ENCODE measurements around the gene SMYD2. TPM values are rescaled to one million over a fixed set of nuclear protein-coding genes. Genes with fewer than 3 reads are reported as not detected.

Gene SMYD2
- polyA plus RNA-seq, 4 donors, result 20.8 to 39.0 (median 21.3) TPM

DNA sequence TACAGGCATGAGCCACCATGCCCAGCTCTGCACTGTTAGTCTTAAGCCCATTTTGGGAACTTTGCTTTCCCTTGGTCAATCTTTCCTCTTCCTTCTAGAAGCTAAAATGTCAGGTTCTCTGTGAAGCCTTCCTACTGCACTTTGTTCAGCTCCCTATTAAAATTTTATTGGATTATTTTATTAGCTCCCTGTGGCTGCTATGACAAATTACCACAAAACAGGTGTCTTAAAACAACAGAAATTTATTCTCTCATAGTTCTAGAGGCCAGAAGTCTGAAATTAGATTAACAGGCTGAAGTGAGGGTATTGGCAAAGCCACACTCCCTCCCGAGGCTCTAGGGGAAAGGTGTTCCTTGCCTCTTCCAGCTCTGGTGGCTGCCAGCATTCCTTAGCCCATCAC is 4.2 kb upstream of the SMYD2 start:
- DNase-seq (no peak), FAIRE-seq (no peak)
- WGBS, 3 donors, result 24 to 45% (median 29%) methylated on average over 1 of the region's 1 CpG
- Histone ChIP-seq H3K27me3 (ENCODE audit: control insufficient read depth in 3 of 3, insufficient read depth in 3 of 3, low read length in 3 of 3) (no peaks in the 10 kb centered on the region), H3K27ac (ENCODE audit: low read depth in 1 of 3, low read length in 2 of 3) (no peak overlapping the region), H3K36me3 (ENCODE audit: control insufficient read depth in 3 of 3, insufficient read depth in 2 of 3, low read depth in 1 of 3, low read length in 3 of 3) (no peaks in the 10 kb centered on the region), H3K4me3 (ENCODE audit: low read depth in 1 of 3, low read length in 3 of 3) (no peak overlapping the region), H3K4me1 (ENCODE audit: control insufficient read depth in 3 of 3, insufficient read depth in 2 of 3, low read depth in 1 of 3, low read length in 2 of 3) (no peaks in the 10 kb centered on the region), H3K9me3 (ENCODE audit: control insufficient read depth in 2 of 2, insufficient read depth in 1 of 2, low read depth in 1 of 2, low read length in 1 of 2) (peaks cover 0 to 9% of the 10 kb centered on the region in 2 donors)

DNA sequence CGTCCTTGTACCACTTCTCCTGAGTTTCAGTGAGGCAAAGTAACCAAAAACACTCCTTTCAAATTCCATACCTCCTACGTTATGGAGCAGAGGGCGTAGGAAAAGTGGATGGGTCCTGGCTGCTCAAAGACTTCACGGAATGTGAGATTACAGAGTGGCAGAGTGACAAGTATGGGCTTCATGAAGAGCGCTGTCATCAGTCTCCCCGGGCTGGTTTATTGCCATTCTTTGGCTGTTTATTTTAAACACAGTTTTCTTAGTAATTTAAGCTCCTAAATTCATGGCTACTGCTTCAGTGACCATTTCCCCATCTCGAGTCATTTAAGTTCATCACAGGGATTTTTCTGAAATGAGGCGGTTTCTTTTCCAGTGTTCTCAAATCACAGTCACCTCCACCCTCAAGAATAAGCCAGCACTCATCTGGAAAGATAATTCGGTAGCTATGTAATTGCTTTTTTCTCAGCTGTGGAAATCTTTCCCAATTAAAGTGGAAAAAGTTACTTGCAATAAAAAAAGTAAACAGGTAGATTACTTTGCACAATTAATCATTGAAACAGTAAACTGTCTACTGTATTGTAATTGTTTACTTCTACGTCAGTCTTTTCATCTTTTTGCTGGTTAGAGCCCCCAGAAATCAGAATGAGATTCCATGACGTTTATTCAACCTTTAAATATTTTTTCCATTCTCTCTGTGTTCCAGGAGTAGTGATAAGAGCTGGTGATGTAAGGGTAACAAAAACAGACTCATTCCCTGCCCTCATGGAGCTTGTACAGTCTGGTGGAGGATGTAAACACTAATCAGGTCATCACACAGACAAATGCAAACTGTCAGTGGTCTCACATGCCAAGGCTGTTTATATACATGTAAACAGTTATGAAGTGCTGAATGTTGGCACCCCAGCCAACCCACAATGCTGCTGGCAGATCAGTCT is 3.0 kb upstream of the SMYD2 start:
- H3K9me3 ChIP-seq (ENCODE audit: control insufficient read depth in 2 of 2, insufficient read depth in 1 of 2, low read depth in 1 of 2, low read length in 1 of 2), result peaks cover 0 to 9% of the 10 kb centered on the region in 2 donors
- no peaks in the 10 kb centered on the region for H3K36me3 ChIP-seq (ENCODE audit: control insufficient read depth in 3 of 3, insufficient read depth in 2 of 3, low read depth in 1 of 3, low read length in 3 of 3)
- no peaks in the 10 kb centered on the region for H3K27me3 ChIP-seq (ENCODE audit: control insufficient read depth in 3 of 3, insufficient read depth in 3 of 3, low read length in 3 of 3)
- no peak overlapping the region for H3K4me3 ChIP-seq (ENCODE audit: low read depth in 1 of 3, low read length in 3 of 3)
- no peak overlapping the region for H3K27ac ChIP-seq (ENCODE audit: low read depth in 1 of 3, low read length in 2 of 3)
- H3K4me1 ChIP-seq (ENCODE audit: control insufficient read depth in 3 of 3, insufficient read depth in 2 of 3, low read depth in 1 of 3, low read length in 2 of 3), result peaks cover 0 to 4% (median 3%) of the 10 kb centered on the region in 3 donors
- no peak for DNase-seq
- 82 to 88% (median 86%) methylated on average over 11 of the region's 11 CpGs for WGBS, 3 donors
- FAIRE-seq, result no peak

DNA sequence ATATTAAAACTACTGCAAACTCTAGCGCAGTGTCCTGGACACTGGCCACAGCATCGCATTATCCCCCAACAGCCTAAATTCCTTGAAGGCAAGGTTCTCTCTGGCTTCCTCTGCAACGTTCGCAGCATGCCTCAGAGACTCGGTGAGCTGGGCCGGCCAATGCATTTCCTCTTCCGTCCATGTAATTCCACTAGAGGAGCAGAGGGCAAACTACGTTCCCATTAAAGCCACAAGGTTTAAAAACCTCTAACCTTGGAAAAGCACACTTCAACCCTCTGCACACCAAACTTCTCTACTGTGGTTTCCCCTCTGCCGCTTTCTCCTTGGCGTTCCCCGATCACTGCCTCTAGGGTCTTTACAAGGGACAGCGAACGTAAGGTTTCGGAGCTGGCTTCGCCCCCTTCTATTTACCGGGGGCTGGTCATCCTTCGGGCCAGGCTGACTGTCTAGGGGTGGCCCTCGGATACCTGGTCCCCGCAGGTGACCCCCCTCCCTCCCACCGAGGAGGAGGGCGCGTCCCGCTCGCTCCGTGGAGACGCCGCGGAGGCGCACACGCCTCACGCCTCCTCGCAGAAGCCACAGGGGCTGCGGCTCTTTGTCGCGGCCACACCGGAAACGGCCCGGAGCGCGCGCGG is 456 bp upstream of the SMYD2 start:
- no peaks in the 10 kb centered on the region for H3K36me3 ChIP-seq (ENCODE audit: control insufficient read depth in 3 of 3, insufficient read depth in 2 of 3, low read depth in 1 of 3, low read length in 3 of 3)
- peak overlapping the region; percentile 91 to 96 (median 91) for H3K4me3 ChIP-seq (ENCODE audit: low read depth in 1 of 3, low read length in 3 of 3)
- DNase-seq (peak; percentile 70 to 84), FAIRE-seq (no peak)
- 1% methylated on average over 35 to 42 of the region's 42 CpGs for WGBS, 3 donors
- H3K27me3 ChIP-seq (ENCODE audit: control insufficient read depth in 3 of 3, insufficient read depth in 3 of 3, low read length in 3 of 3), result no peaks in the 10 kb centered on the region
- H3K4me1 ChIP-seq (ENCODE audit: control insufficient read depth in 3 of 3, insufficient read depth in 2 of 3, low read depth in 1 of 3, low read length in 2 of 3), result peaks cover 0 to 7% (median 4%) of the 10 kb centered on the region in 3 donors
- peaks cover 0 to 1% of the 10 kb centered on the region in 2 donors for H3K9me3 ChIP-seq (ENCODE audit: control insufficient read depth in 2 of 2, insufficient read depth in 1 of 2, low read depth in 1 of 2, low read length in 1 of 2)
- H3K27ac ChIP-seq (ENCODE audit: low read depth in 1 of 3, low read length in 2 of 3), result peak overlapping the region; percentile 90 to 96 (median 93)

GRCh38 chr1:214281720-214282629 is 1.0 kb downstream of the SMYD2 start:
- peak overlapping the region; percentile 50 to 74 (median 52) for H3K27ac ChIP-seq (ENCODE audit: low read depth in 1 of 3, low read length in 2 of 3)
- H3K4me3 ChIP-seq (ENCODE audit: low read depth in 1 of 3, low read length in 3 of 3), result peak overlapping the region; percentile 91 to 95 (median 91)
- no peak for FAIRE-seq
- no peaks in the 10 kb centered on the region for H3K36me3 ChIP-seq (ENCODE audit: control insufficient read depth in 3 of 3, insufficient read depth in 2 of 3, low read depth in 1 of 3, low read length in 3 of 3)
- DNase-seq, result peak in 1 of 2 donors; percentile 40
- H3K4me1 ChIP-seq (ENCODE audit: control insufficient read depth in 3 of 3, insufficient read depth in 2 of 3, low read depth in 1 of 3, low read length in 2 of 3), result peaks cover 0 to 7% (median 4%) of the 10 kb centered on the region in 3 donors
- no peaks in the 10 kb centered on the region for H3K27me3 ChIP-seq (ENCODE audit: control insufficient read depth in 3 of 3, insufficient read depth in 3 of 3, low read length in 3 of 3)
- WGBS, 3 donors, result 7 to 13% (median 9%) methylated on average over 14 of the region's 14 CpGs
- no peaks in the 10 kb centered on the region for H3K9me3 ChIP-seq (ENCODE audit: control insufficient read depth in 2 of 2, insufficient read depth in 1 of 2, low read depth in 1 of 2, low read length in 1 of 2)

- H3K27me3 ChIP-seq (ENCODE audit: control insufficient read depth in 3 of 3, insufficient read depth in 3 of 3, low read length in 3 of 3), result no peaks in the 10 kb centered on the region
- H3K9me3 ChIP-seq (ENCODE audit: control insufficient read depth in 2 of 2, insufficient read depth in 1 of 2, low read depth in 1 of 2, low read length in 1 of 2), result no peaks in the 10 kb centered on the region
- DNase-seq (no peak), FAIRE-seq (no peak)
- 83 to 85% (median 83%) methylated on average over 9 of the region's 9 CpGs for WGBS, 3 donors
- peaks cover 0 to 7% (median 4%) of the 10 kb centered on the region in 3 donors for H3K4me1 ChIP-seq (ENCODE audit: control insufficient read depth in 3 of 3, insufficient read depth in 2 of 3, low read depth in 1 of 3, low read length in 2 of 3)
- peak overlapping the region in 1 of 3 donors; percentile 95 for H3K4me3 ChIP-seq (ENCODE audit: low read depth in 1 of 3, low read length in 3 of 3)
- no peak overlapping the region for H3K27ac ChIP-seq (ENCODE audit: low read depth in 1 of 3, low read length in 2 of 3)
- H3K36me3 ChIP-seq (ENCODE audit: control insufficient read depth in 3 of 3, insufficient read depth in 2 of 3, low read depth in 1 of 3, low read length in 3 of 3), result no peaks in the 10 kb centered on the region
These were observed 1.8 kb downstream of the SMYD2 start for GRCh38 chr1:214282630-214283242.

DNA sequence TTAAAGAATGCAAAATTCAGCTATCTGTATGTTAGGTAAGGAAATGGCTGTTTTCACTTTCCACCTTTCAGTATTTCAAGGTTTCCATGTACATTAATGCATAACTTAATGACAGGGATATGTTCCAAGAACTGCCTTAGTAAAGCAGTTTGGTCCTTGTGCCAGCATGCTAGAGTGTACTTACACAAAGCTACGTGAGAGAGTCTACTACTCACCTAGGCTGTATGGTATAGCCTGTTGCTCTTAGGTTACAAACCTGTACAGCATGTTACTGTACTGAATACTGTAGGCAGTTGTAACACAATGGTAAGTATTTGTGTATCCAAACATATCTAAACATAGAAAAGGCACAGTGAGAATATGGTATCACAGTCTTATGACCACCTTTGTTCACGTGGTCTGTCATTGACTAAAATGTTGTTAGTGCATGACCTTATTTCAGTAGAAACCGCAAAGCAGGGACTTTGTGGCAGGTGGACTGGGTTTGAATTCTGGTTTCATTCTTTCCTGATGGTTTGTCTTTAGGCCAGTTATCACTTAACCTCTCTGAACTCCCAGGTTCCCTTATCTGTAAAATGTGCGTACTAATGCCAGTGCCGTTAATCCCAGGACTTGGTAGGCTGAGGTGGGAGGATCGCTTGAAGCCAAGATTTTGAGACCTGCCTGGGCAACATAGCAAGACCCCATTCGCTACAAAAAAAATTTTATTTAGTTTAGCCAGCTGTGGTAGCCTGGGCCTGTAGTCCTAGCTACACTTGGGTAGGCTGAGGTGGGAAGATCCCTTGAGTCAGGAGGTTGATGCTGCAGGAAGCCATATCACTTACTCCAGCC is 4.9 kb downstream of the SMYD2 start:
- 83 to 90% (median 89%) methylated on average over 7 of the region's 7 CpGs for WGBS, 3 donors
- Histone ChIP-seq H3K9me3 (ENCODE audit: control insufficient read depth in 2 of 2, insufficient read depth in 1 of 2, low read depth in 1 of 2, low read length in 1 of 2) (no peaks in the 10 kb centered on the region), H3K27me3 (ENCODE audit: control insufficient read depth in 3 of 3, insufficient read depth in 3 of 3, low read length in 3 of 3) (no peaks in the 10 kb centered on the region), H3K27ac (ENCODE audit: low read depth in 1 of 3, low read length in 2 of 3) (no peak overlapping the region), H3K36me3 (ENCODE audit: control insufficient read depth in 3 of 3, insufficient read depth in 2 of 3, low read depth in 1 of 3, low read length in 3 of 3) (no peaks in the 10 kb centered on the region), H3K4me3 (ENCODE audit: low read depth in 1 of 3, low read length in 3 of 3) (no peak overlapping the region), H3K4me1 (ENCODE audit: control insufficient read depth in 3 of 3, insufficient read depth in 2 of 3, low read depth in 1 of 3, low read length in 2 of 3) (peaks cover 0 to 7% (median 4%) of the 10 kb centered on the region in 3 donors)
- DNase-seq (peak in 1 of 2 donors; percentile 21), FAIRE-seq (no peak)

- FAIRE-seq, result no peak
These were observed 6.9 kb downstream of the SMYD2 start for GRCh38 chr1:214287884-214288283.

More at GRCh38 chr1:214287884-214288283, 6.9 kb downstream of the SMYD2 start:
- DNase-seq, result no peak
- H3K36me3 ChIP-seq (ENCODE audit: control insufficient read depth in 3 of 3, insufficient read depth in 2 of 3, low read depth in 1 of 3, low read length in 3 of 3), result no peaks in the 10 kb centered on the region
- H3K27ac ChIP-seq (ENCODE audit: low read depth in 1 of 3, low read length in 2 of 3), result no peak overlapping the region
- 81 to 89% (median 88%) methylated on average over 6 of the region's 6 CpGs for WGBS, 3 donors
- no peaks in the 10 kb centered on the region for H3K9me3 ChIP-seq (ENCODE audit: control insufficient read depth in 2 of 2, insufficient read depth in 1 of 2, low read depth in 1 of 2, low read length in 1 of 2)
- H3K4me1 ChIP-seq (ENCODE audit: control insufficient read depth in 3 of 3, insufficient read depth in 2 of 3, low read depth in 1 of 3, low read length in 2 of 3), result peaks cover 0 to 9% (median under 1%) of the 10 kb centered on the region in 3 donors
- no peak overlapping the region for H3K4me3 ChIP-seq (ENCODE audit: low read depth in 1 of 3, low read length in 3 of 3)
- no peaks in the 10 kb centered on the region for H3K27me3 ChIP-seq (ENCODE audit: control insufficient read depth in 3 of 3, insufficient read depth in 3 of 3, low read length in 3 of 3)
